Body of pancreas (tissue), 4 donors: Measurements from ENCODE around the gene CEACAM4. TPM values are rescaled to one million over a fixed set of nuclear protein-coding genes. Genes with fewer than 3 reads are reported as not detected.

Experiments used
- ATAC-seq: fragments of 150-250 bp; one replicate; pipeline ENCODE4 v1.9.1; 2016
- DNase-seq, 4 donors: peaks; one replicate each; pipeline ENCODE4 v3.0.0-alpha.2; 2019
- H3K27ac ChIP-seq, 4 donors: fragments of 200-600 bp; sonication (generic); 1 replicate in 3 of 4; 2 replicates in 1 of 4; pipeline versions ENCODE4 v1.5.1 to v1.6.1; 2016 to 2019; ENCODE audit warnings: mild to moderate bottlenecking in 1 of 4, mixed read lengths in 1 of 4, moderate library complexity in 1 of 4
- H3K27me3 ChIP-seq, 2 donors: fragments of 200-600 bp; sonication (generic); one replicate each; pipeline ENCODE4 v1.6.0; 2016; ENCODE audit warnings: mild to moderate bottlenecking in 1 of 2
- H3K36me3 ChIP-seq, 2 donors: fragments of 200-600 bp; sonication (generic); replicated peaks in 1 of 2; 2 replicates each; pipeline ENCODE4 v1.5.1; 2016; ENCODE audit warnings: low read depth in 2 of 2; ENCODE audit not compliant: insufficient read depth in 1 of 2
- H3K4me1 ChIP-seq: fragments of 200-600 bp; sonication (generic); one replicate; pipeline ENCODE4 v1.6.0; 2016
- H3K4me3 ChIP-seq, 2 donors: fragments of 200-600 bp; sonication (generic); 1 replicate in 1 of 2; 2 replicates in 1 of 2; pipeline ENCODE4 v1.5.1; 2016 to 2019
- H3K9me3 ChIP-seq, 3 donors: fragments of 200-600 bp; sonication (generic); 1 replicate in 2 of 3; 2 replicates in 1 of 3; pipeline ENCODE4 v1.5.1; 2016
- CTCF ChIP-seq, 7 experiments: fragments of 450-650 bp in 4 of 7; fragments of 200-600 bp in 3 of 7; sonication (generic) in 3 of 7; IDR thresholded peaks; one replicate each; pipeline ENCODE4 v1.5.1; 2016 to 2019; ENCODE audit warnings: antibody characterized with exemption in 7 of 7
- POLR2A ChIP-seq, 3 donors: fragments of 450-650 bp; IDR thresholded peaks; one replicate each; pipeline ENCODE4 v1.6.1; 2016; ENCODE audit warnings: antibody characterized with exemption in 3 of 3, mild to moderate bottlenecking in 2 of 3
- WGBS, 2 donors: methylation state at CpG; one replicate each; pipeline ENCODE4 v1.1.5; 2017; 5-methylcytosine and 5-hydroxymethylcytosine counted together
- intact Hi-C: fragments of 100-400 bp; cut with DNase I; formaldehyde crosslinking; loops from one replicate; pipeline ENCODE4 v1.15.1; 2023
- total RNA-seq, 2 donors: library from RNA; depleted of rRNA; stranded (reverse); fragments of >200 nt; gene quantifications; one replicate each; pipeline ENCODE4 v1.1.0, GENCODE V29; 2016

Gene CEACAM4
- total RNA-seq, 2 donors from 2014 or later = 1.8 TPM; not detected in 1

- Histone ChIP-seq H3K4me1 (peaks cover 2% of the 10 kb centered on the region), H3K27ac (no peak overlapping the region), H3K27me3 (no peaks in the 10 kb centered on the region), H3K4me3 (no peak overlapping the region), H3K9me3 (no peaks in the 10 kb centered on the region), H3K36me3 (no peaks in the 10 kb centered on the region)
- TF ChIP-seq POLR2A (IDR thresholded peaks at IDR 0.05) = no peak
- no peak for TF ChIP-seq CTCF (IDR thresholded peaks at IDR 0.05)
- intact Hi-C loops = no loop called here
- DNase-seq (no peak), ATAC-seq (no peak)
- 60 to 61% methylated on average over 4 of the region's 4 CpGs for WGBS, 2 donors
Measured at GRCh38 chr19:41621226-41621625, 5.6 kb downstream of the CEACAM4 start.

GRCh38 chr19:41620171-41620570 lies 6.7 kb downstream of the CEACAM4 start:
- 48 to 64% methylated on average over 5 of the region's 5 CpGs for WGBS, 2 donors
- ATAC-seq = no peak

GRCh38 chr19:41619018-41619556 lies 7.8 kb downstream of the CEACAM4 start:
- no peak overlapping the region for H3K4me3 ChIP-seq
- H3K27me3 ChIP-seq = no peaks in the 10 kb centered on the region
- H3K36me3 ChIP-seq = no peaks in the 10 kb centered on the region
- no peak for ATAC-seq
- no peaks in the 10 kb centered on the region for H3K4me1 ChIP-seq
- TF ChIP-seq CTCF (IDR thresholded peaks at IDR 0.05) (no peak), POLR2A (IDR thresholded peaks at IDR 0.05) (no peak)
- no peak overlapping the region for H3K27ac ChIP-seq
- DNase-seq = no peak
- 27 to 36% methylated on average over 3 to 7 of the region's 7 CpGs for WGBS, 2 donors
- intact Hi-C loops = no loop called here
- no peaks in the 10 kb centered on the region for H3K9me3 ChIP-seq

More at GRCh38 chr19:41620171-41620570, 6.7 kb downstream of the CEACAM4 start:
- Histone ChIP-seq H3K36me3 (no peaks in the 10 kb centered on the region), H3K4me3 (no peak overlapping the region), H3K4me1 (no peaks in the 10 kb centered on the region), H3K27me3 (no peaks in the 10 kb centered on the region), H3K9me3 (no peaks in the 10 kb centered on the region), H3K27ac (no peak overlapping the region)
- TF ChIP-seq CTCF (IDR thresholded peaks at IDR 0.05) (no peak), POLR2A (IDR thresholded peaks at IDR 0.05) (no peak)
- DNase-seq = no peak
- intact Hi-C loops = no loop called here

- H3K9me3 ChIP-seq = no peaks in the 10 kb centered on the region
- no peak overlapping the region for H3K4me3 ChIP-seq
- WGBS, 2 donors = 58 to 78% methylated on average over 7 to 9 of the region's 9 CpGs
- no peak for DNase-seq
- no peaks in the 10 kb centered on the region for H3K36me3 ChIP-seq
- H3K4me1 ChIP-seq = no peaks in the 10 kb centered on the region
- H3K27me3 ChIP-seq = no peaks in the 10 kb centered on the region
- no peak for TF ChIP-seq POLR2A (IDR thresholded peaks at IDR 0.05)
- no peak for TF ChIP-seq CTCF (IDR thresholded peaks at IDR 0.05)
- ATAC-seq = no peak
- H3K27ac ChIP-seq = no peak overlapping the region
- intact Hi-C loops = no loop called here
Measured at GRCh38 chr19:41617941-41618730, 8.7 kb downstream of the CEACAM4 start.
